AG10803 (cell line): ENCODE results near the gene SPOCK3.

Source experiments
- DNase-seq: peaks from one replicate; pipeline ENCODE4 v3.0.0; 2010; ENCODE audit warnings: low read depth
- H3K4me3 ChIP-seq: 2 replicates; pipeline ENCODE4 v1.5.1; 2011; ENCODE audit warnings: mild to moderate bottlenecking, low read length, control low read depth
- TF ChIP-seq, protein P1 (sequence below): conservative IDR thresholded peaks from 2 replicates; pipeline ENCODE4 v1.5.1; 2011; ENCODE audit warnings: mild to moderate bottlenecking, low read length, control low read depth, inconsistent platforms

Gene SPOCK3

DNA sequence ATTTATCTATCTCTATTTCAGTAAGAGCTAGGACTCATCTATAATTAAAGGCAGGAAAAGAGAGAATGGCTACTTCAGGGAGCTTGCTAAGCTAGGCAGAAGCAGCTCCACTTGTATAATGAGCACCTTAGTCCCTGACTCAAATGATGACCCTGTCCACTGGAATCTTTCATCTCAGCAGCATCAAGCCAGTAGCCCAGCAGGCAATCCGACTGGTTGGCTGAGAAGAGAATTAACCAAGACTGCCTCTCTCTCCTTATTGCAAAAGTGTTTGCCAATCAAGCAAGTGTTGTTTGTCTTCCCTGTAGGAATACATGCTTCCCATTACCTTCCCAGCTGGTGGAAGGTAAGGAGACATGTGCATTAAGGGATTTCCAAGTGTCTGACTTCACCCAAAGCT, 3.9 kb upstream of the SPOCK3 start:
- no peak overlapping the region for H3K4me3 ChIP-seq
- no peak for DNase-seq
- TF ChIP-seq, protein P1, sequence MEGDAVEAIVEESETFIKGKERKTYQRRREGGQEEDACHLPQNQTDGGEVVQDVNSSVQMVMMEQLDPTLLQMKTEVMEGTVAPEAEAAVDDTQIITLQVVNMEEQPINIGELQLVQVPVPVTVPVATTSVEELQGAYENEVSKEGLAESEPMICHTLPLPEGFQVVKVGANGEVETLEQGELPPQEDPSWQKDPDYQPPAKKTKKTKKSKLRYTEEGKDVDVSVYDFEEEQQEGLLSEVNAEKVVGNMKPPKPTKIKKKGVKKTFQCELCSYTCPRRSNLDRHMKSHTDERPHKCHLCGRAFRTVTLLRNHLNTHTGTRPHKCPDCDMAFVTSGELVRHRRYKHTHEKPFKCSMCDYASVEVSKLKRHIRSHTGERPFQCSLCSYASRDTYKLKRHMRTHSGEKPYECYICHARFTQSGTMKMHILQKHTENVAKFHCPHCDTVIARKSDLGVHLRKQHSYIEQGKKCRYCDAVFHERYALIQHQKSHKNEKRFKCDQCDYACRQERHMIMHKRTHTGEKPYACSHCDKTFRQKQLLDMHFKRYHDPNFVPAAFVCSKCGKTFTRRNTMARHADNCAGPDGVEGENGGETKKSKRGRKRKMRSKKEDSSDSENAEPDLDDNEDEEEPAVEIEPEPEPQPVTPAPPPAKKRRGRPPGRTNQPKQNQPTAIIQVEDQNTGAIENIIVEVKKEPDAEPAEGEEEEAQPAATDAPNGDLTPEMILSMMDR, result no peak

DNA sequence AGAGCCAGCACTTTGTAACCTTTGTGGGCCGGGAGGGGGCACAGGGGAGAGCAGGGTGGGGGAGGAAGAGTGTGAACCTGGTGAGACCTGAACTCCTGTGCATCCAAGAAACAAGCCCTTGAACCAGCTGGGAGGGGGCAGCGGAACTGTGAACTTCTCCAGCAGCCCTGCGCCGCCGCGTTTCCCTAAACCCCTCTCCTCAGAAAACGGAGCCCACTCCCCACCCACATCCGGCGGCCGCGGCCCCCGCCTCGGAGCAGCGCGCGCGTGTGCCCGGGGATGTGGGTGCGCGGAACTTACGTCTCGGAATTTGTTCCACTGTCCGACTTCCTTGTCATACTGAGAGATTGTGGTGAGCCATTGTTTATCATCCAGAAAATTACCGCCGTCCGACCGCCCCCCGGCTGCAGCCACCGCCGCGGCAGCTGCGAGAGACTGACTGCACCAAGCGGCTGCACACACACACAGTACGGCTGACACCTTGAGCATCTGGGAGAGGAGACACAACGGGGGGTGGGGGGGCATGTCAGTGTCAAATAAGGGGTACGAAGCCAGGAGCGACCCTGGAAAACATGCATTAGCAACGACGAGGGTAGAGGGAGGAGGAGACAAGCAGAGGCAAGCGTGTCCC, 494 bp downstream of the SPOCK3 start:
- DNase-seq, result no peak

DNA sequence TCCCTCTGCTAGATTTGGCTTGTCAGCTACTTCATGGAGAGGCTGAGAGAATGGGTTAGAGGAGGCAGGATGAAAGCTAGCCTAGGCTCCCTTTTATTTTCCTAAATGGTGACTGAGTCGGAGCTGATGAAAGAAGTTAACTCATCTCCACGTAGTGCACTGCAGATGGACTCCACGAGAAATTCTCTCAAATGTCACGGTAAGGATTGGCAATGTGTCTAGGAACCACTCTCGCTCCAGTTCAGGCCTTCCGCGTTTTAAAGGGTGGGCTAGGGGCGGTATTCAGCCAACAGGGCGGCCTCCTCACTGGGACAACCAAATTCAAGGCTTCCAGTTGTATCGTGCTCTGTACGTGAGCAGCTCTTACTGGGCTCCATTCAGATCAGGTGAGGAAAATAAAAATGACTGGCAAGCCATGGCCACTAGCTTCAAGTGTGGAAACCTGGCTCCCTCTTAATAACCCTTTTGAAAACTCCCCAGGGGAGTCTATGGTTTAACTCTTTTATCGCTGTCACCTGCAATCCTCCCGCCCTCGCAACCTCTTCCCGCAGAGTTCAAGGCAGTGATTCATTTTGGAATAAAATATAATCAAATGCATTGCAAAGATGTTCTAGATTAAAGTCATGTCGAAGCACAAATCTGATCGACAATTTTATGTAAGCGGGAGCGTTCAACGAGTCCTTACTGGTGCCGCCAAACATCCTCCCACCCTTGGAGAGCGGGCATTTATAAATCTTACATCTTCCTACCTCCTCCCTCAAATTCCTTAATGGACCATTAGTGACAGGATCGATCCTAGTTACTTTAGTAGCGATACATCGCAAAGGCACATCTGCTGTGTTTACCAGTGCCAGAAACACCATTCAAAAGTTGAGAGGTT, 1.2 kb downstream of the SPOCK3 start:
- TF ChIP-seq, protein P1, result no peak
- H3K4me3 ChIP-seq, result no peak overlapping the region
- no peak for DNase-seq

More for the DNA sequence above, 494 bp downstream of the SPOCK3 start:
- peak overlapping the region; percentile 9 for H3K4me3 ChIP-seq
- TF ChIP-seq, protein P1, result no peak

DNA sequence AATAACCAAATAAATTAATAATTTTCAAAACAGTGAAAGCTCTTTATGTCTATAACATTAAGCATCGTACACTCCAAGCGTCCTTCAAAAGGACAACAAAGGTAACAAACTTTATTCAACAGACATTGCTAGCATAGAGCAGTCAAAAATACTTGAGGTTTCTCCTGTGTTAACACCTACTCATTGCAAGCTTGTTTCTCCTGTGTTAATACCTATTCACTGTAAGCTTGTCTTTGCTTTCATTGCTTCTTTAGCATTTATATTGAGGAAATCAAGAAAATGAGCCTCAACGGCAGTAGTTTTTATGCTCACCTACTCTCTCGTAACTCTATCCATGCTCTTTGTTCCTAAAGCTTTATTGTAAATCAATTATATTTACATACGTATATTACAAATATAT, 3.5 kb downstream of the SPOCK3 start:
- no peak for DNase-seq
- TF ChIP-seq, protein P1, result no peak
- H3K4me3 ChIP-seq, result no peak overlapping the region

DNA sequence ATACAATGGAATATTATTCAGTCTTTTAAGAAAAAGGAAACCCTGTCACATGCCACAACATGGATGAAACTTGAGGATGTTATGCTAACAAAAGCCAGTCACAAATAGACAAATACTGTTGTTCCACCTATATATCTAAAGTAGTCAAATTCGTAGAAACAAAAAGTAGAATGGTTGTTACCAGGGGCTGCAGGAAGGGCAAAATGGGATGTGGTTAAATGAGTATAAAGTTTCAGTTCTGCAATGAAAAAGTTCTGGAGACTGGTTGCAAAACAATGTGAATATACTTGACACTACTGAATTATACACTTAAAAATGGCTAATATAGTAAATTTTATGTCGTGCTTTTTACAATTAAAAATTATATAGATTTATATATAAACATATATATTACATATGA, 12.2 kb downstream of the SPOCK3 start:
- TF ChIP-seq, protein P1, result no peak
- no peak overlapping the region for H3K4me3 ChIP-seq
- DNase-seq, result no peak

DNA sequence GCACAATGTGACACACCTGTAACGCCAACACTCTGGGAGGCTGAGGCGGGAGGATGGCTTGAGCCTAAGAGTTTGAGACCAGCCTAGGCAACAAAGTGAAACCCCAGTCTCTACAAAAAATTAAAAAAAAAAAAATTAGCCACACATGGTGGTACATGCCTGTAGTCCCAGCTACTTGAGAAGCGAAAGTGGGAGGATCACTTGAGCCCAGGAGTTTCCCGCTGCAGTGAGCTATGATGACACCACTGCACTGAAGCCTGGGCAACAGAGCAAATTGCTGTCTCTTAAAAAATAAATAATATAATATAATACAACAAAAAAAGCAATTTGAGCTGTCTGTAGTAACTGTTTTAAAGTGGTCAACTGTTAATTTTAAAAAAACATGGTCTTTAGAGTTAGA, 13.2 kb downstream of the SPOCK3 start:
- TF ChIP-seq, protein P1, result no peak

More for the DNA sequence above, 13.2 kb downstream of the SPOCK3 start:
- DNase-seq, result no peak
- no peak overlapping the region for H3K4me3 ChIP-seq
